ENCODE measurements around the gene DLG2. TPM values are rescaled to one million over a fixed set of nuclear protein-coding genes. Genes with fewer than 3 reads are reported as not detected.

Gene DLG2
- total and polyA plus RNA-seq, 2 donors (not counting 3 experiments of a cell fraction or from before 2014, with no cell fraction given): 0.15 to 1.1 TPM

DNA sequence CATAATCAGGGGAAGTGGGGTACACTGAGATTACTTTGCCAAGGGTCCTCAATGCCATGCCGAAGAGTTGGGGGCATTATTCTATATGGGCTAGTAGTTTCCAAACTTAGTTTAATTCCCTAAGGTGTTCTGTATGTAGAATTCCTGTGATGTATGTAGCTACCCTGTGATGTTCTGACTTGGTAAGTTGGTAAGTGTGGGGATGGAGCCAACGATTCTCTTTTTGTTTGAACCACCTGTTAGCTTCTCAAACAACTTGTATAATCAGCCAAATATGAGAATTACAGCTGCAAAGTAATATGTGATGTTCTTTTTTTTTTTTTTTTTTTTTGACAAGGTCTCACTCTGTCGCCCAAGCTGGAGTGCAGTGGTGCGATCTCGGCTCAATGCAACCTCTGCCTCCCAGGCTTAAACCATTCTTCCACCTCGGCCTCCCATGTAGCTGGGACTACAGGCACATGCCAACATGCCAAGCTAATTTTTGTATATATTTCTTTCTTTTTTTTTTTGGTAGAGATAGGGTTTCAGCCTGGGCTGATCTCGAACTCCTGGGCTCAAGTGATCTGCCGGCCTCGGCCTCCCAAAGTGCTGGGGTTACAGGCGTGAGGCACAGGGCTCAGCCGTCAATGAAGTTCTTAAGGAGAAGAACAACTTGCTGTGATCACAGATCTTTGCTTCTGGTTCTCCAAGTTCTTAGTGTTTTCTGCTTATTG is 2025.8 kb downstream of the DLG2 start:
- dilution Hi-C loops (cut with MboI; ENCODE audit: extremely low pct_ligation_motif_present, low sequenced_read_pairs): no loop called here
- CTCF ChIA-PET: interaction anchor here (0.6 kb wide), 2 partner anchors 52 to 884 kb away, joined by 3 to 4 read pairs; no protein-coding TSS in a partner anchor

More for the DNA sequence above, 2025.8 kb downstream of the DLG2 start:
- intact Hi-C loops (cut with micrococcal nuclease): no loop called here
- Histone ChIP-seq H4K20me1 (replicated peaks; ENCODE audit: control insufficient read depth, extremely low read depth, insufficient read depth, low read length) (no peaks in the 10 kb centered on the region), H2AFZ (ENCODE audit: low read depth, low read length) (no peak overlapping the region), H3K9ac (replicated peaks; ENCODE audit: extremely low read depth, insufficient read depth, low read length) (no peak overlapping the region), H3K36me3 (ENCODE audit: control insufficient read depth in 2 of 2, extremely low read depth in 1 of 2, insufficient read depth in 2 of 2, low read length in 2 of 2) (no peaks in the 10 kb centered on the region), H3K4me2 (ENCODE audit: insufficient read depth, low read length) (no peak overlapping the region), H3K9me3 (replicated peaks; ENCODE audit: control insufficient read depth, insufficient read depth, low read length) (no peaks in the 10 kb centered on the region), H3K27ac (ENCODE audit: insufficient read depth, low read depth, low read length) (no peak overlapping the region), H3K79me2 (ENCODE audit: control insufficient read depth, insufficient read depth, low read length) (no peaks in the 10 kb centered on the region), H3K4me1 (ENCODE audit: control insufficient read depth, extremely low read depth, insufficient read depth, low read length) (no peaks in the 10 kb centered on the region), H3K9me1 (replicated peaks; ENCODE audit: control insufficient read depth, extremely low read depth, insufficient read depth, low read length) (no peaks in the 10 kb centered on the region), H3K4me3 (replicated peaks in 1 of 3; ENCODE audit: insufficient read depth in 1 of 3, low read depth in 1 of 3, low read length in 3 of 3) (no peak overlapping the region), H3K27me3 (ENCODE audit: control insufficient read depth in 2 of 2, insufficient read depth in 2 of 2, low read length in 2 of 2) (no peaks in the 10 kb centered on the region)
- TF ChIP-seq GATA2 (IDR thresholded peaks at IDR 0.05; ENCODE audit: insufficient read depth, insufficient read length, low read depth, low read length) (no peak), POLR2A (IDR thresholded peaks at IDR 0.05; ENCODE audit: low read depth, low read length) (no peak), MYC (IDR thresholded peaks at IDR 0.05; ENCODE audit: low read depth, low read length) (no peak), POLR2AphosphoS5 (IDR thresholded peaks at IDR 0.05; ENCODE audit: insufficient read depth, low read depth, low read length) (no peak), EZH2 (IDR thresholded peaks at IDR 0.05; ENCODE audit: borderline replicate concordance, low read depth, low read length, severe bottlenecking) (no peak), FOS (IDR thresholded peaks at IDR 0.05; ENCODE audit: borderline replicate concordance, insufficient read depth, low read length) (no peak), JUN (IDR thresholded peaks at IDR 0.05; ENCODE audit: borderline replicate concordance, insufficient read depth, insufficient read length, low read depth) (no peak)
- TF ChIP-seq, protein P1, sequence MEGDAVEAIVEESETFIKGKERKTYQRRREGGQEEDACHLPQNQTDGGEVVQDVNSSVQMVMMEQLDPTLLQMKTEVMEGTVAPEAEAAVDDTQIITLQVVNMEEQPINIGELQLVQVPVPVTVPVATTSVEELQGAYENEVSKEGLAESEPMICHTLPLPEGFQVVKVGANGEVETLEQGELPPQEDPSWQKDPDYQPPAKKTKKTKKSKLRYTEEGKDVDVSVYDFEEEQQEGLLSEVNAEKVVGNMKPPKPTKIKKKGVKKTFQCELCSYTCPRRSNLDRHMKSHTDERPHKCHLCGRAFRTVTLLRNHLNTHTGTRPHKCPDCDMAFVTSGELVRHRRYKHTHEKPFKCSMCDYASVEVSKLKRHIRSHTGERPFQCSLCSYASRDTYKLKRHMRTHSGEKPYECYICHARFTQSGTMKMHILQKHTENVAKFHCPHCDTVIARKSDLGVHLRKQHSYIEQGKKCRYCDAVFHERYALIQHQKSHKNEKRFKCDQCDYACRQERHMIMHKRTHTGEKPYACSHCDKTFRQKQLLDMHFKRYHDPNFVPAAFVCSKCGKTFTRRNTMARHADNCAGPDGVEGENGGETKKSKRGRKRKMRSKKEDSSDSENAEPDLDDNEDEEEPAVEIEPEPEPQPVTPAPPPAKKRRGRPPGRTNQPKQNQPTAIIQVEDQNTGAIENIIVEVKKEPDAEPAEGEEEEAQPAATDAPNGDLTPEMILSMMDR (IDR thresholded peaks at IDR 0.05; ENCODE audit: extremely low read depth in 1 of 2, insufficient read depth in 1 of 2, low read depth in 1 of 2, low read length in 2 of 2): no peak
- TF ChIP-seq, protein P2, sequence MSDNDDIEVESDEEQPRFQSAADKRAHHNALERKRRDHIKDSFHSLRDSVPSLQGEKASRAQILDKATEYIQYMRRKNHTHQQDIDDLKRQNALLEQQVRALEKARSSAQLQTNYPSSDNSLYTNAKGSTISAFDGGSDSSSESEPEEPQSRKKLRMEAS (IDR thresholded peaks at IDR 0.05; ENCODE audit: insufficient read depth, insufficient read length): no peak
- no TSS peak for BruUV-seq (replicated peaks)
- FAIRE-seq (no peak), DNase-seq (ENCODE audit: low read depth, low spot score) (no peak)
- POLR2A ChIA-PET: no interaction called here
